GM21619 (cell line): Measurements from ENCODE around the gene AATK.

Experiments
- ATAC-seq: cut with Tn5 transposase; IDR thresholded peaks from one replicate; pipeline ENCODE4 v1.9.1; 2021; ENCODE audit not compliant: unreplicated experiment

Gene AATK

GRCh38 chr17:81076141-81076679 is 89.8 kb downstream of the AATK start:
- ATAC-seq, result no peak

GRCh38 chr17:81075307-81075706 is 90.7 kb downstream of the AATK start:
- no peak for ATAC-seq

- no peak for ATAC-seq
These were observed 91.1 kb downstream of the AATK start for GRCh38 chr17:81074875-81075274.

- no peak for ATAC-seq
These were observed 91.8 kb downstream of the AATK start for GRCh38 chr17:81073967-81074839.

- ATAC-seq, result no peak
These were observed 94.0 kb downstream of the AATK start for GRCh38 chr17:81071761-81072741.

GRCh38 chr17:81070541-81071246 is 95.3 kb downstream of the AATK start:
- no peak for ATAC-seq

GRCh38 chr17:81069135-81069645 is 96.8 kb downstream of the AATK start:
- no peak for ATAC-seq

GRCh38 chr17:81068411-81069134 is 97.4 kb downstream of the AATK start:
- no peak for ATAC-seq

- ATAC-seq, result no peak
These were observed 98.6 kb downstream of the AATK start for GRCh38 chr17:81067391-81067811.
